NCI-H2171 treated with DMSO at 0.1 percent for 48 hours (cell line): Measurements from ENCODE around the gene OR52A5.

Experiments used
- DNase-seq: peaks from one replicate; lab custom pipeline; 2025; lab: John Stamatoyannopoulos, UW

OR52A5 gene

GRCh38 chr11:5115339-5115738, 22.8 kb downstream of the OR52A5 start:
- no peak for DNase-seq

GRCh38 chr11:5107285-5107684, 30.9 kb downstream of the OR52A5 start:
- no peak for DNase-seq

- DNase-seq: no peak
Measured at GRCh38 chr11:5103066-5103465, 35.1 kb downstream of the OR52A5 start.

GRCh38 chr11:5102246-5102645, 35.9 kb downstream of the OR52A5 start:
- DNase-seq: peak; percentile 0

- no peak for DNase-seq
Measured at GRCh38 chr11:5096011-5096410, 42.1 kb downstream of the OR52A5 start.

- DNase-seq: no peak
Measured at GRCh38 chr11:5092821-5093585, 45.2 kb downstream of the OR52A5 start.

- no peak for DNase-seq
Measured at GRCh38 chr11:5090668-5091067, 47.5 kb downstream of the OR52A5 start.

- no peak for DNase-seq
Measured at GRCh38 chr11:5088556-5088955, 49.6 kb downstream of the OR52A5 start.

- no peak for DNase-seq
Measured at GRCh38 chr11:5083602-5084001, 54.6 kb downstream of the OR52A5 start.

- no peak for DNase-seq
Measured at GRCh38 chr11:5081405-5081804, 56.8 kb downstream of the OR52A5 start.
